GM19238 (cell line): ENCODE measurements around the gene ZFY.
"Not testable (repeated sequence)": the region's sequence is repeated elsewhere in the genome, so short reads cannot be mapped to it uniquely, and the experiment has no call there.

Experiments used
- DNase-seq: peaks from one replicate; pipeline ENCODE4 v3.0.0; 2011; ENCODE audit warnings: low spot score; ENCODE audit not compliant: insufficient read length

Gene ZFY

DNA sequence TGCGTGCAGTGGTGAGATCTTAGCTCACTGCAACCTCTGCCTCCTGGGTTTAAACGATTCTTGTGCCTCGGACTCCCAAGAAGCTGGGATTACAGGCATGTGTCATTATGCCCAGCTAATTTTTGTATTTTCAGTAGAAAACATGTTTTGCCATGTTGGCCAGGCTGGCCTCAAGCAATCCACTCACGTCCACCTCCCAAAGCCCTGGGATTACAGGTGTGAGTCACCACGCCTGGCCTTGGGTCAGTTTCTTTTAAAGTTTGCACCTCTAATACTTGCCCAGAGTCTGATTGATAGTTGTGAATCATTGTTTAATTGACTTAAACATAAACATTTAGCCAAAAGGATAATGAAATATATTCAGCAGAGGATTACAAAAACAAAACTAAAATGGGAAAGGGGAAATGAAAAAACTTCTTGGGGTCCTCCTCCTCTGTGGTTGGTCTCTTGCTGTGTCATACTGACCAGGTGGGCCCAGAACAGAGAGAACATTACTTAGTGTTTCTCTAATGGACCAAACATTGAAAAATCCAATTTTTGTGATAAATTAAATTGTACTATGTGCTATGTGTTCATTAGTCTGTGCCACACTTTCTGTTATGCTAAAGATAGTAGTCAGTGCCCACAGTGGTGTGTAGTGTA lies 38.0 kb downstream of the ZFY start:
- no peak for DNase-seq

DNA sequence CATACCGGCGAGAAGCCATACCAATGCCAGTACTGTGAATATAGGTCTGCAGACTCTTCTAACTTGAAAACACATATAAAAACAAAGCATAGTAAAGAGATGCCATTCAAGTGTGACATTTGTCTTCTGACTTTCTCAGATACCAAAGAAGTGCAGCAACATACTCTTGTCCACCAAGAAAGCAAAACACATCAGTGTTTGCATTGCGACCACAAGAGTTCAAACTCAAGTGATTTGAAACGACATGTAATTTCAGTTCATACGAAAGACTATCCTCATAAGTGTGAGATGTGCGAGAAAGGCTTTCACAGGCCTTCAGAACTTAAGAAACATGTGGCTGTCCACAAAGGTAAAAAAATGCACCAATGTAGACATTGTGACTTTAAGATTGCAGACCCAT lies 44.1 kb downstream of the ZFY start:
- DNase-seq = no peak

DNA sequence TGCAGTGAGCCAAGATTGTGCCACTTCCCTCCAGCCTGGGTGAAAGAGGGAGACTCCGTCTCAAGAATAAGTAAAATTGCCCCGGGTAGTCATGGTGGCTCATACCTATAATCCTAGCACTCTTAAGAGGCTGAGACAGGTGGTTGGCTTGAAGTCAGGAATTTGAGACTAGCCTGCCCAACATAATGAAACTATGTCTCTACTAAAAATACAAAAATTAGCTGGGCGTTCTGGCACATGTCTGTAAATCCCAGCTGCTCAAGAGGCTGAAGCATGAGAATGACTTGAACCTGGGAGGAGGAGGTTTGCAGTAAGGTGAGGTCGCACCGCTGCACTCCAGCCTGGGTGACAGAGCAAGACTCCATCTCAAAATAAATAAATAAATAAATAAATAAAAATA lies 49.3 kb downstream of the ZFY start:
- DNase-seq = no peak

DNA sequence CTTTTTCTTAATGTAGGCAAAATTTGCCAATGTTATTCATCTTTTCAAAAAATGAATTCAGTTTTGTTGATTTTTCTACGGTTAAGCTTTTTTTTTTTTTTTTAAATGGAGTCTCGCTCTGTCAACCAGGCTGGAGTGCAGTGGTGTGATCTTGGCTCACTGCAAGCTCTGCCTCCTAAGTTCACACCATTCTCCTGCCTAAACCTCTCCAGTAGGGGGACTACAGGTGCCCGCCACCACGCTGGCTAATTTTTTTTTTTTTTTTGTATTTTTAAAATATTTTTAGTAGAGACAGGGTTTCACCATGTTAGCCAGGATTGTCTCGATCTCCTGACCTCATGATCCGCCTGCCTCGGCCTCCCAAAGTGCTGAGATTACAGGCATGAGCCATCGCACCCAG lies 52.0 kb downstream of the ZFY start:
- not testable (repeated sequence) for DNase-seq

DNA sequence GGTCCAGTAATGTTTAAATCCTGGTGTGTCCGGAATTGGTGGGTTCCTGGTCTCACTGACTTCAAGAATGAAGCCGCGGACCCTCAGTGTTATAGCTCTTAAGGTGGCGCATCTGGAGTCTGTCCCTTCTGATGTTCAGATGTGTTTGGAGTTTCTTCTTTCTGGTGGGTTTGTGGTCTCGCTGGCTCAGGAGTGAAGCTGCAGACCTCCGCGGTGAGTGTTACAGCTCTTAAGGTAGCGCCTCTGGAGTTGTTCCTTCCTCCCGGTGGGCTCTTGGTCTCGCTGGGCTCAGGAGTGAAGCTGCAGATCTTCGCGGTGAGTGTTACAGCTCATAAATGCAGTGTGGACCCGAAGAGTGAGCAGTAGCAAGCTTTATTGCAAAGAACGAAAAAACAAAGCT lies 62.2 kb downstream of the ZFY start:
- DNase-seq = not testable (repeated sequence)

DNA sequence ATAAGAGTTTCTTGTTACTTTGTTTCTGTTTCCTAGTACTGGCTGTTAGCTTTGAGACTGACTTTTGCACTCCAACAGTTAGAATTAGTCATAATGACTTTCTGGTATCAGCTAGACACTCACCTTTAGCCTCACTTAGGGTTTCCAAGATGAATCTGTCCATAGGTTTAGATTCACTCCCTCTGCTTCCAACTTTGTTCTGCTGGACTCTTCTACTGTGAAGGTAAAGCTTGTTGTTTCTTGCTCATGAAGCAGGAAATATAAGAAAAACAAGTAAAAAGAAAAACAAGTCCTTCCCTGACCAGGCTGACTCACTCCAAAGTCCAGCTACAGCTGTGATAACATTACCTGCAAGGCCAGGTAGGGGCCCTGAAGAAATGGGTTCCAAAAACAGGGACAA lies 67.0 kb downstream of the ZFY start:
- no peak for DNase-seq

DNA sequence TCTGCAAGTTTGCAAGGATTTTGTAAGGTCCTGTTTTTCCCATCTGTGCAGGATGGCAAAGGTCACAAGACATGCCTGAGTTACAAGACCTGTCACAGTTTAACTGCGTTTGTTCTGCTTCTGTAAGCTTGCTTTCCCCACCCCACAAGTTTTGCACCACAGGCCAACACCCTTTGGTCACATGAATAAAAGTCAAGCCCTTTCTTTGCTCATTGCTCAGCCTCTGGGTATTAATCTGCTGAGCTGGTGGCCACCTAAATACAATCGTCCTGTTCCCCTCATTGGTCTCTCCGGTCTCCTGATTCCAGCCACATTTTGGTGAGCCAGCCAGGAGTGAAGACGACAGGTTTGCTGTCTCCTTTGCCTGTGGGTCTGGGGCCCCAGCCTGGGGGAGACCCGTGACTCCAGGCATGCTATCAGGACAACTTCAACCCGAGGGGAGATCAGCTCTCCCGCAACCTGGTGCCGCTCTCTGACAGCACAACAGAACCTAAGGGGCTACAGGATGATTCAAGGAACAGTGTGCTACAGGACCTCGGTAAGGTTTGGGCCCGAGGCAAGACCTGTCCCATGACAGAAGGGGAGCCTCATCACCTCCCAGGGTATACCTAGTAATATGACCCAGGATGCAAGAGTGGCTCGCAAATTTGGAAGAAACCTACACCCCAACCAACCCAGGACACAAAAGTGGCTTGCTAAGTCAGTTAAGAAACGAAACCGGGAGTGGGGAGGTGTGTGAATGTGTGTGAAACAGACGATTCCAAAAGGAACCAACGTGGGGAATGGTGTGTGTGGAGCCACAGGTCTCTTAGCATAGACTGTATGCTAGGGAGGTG lies 67.7 kb downstream of the ZFY start:
- DNase-seq = no peak

DNA sequence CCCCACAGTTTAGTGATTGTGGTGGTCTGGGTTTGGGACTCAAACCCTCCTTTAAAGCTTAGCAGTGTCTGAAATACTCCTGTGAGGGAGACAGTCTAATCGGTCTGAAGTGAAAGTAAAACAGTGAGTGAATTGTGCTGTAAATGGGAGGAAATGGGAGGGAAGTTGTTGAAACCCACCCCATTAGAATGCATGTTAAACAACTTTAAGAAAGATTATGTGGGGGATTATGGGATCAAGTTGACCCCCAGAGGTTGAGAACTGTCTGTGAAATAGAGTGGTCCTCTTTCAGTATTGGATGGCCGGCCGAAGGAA lies 68.3 kb downstream of the ZFY start:
- DNase-seq = no peak

DNA sequence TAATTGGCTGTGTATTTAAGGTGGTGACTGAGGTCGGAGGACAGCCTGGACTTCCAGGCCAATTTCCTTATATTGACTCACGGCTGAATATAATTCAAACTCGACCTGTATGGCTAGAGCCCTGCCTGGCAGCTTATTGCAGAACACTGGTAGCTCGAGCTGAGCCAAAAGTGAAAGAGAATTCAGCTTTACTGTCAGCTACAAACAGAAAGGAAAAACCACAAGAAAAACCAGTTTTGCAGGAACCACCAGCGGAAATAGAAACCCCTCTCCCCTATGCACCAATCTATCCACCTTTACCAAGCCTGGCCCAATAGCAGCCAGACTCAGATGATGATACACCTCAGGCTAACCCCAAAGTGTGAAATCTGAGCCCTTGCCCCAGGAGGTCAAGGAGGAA lies 68.7 kb downstream of the ZFY start:
- DNase-seq = no peak

DNA sequence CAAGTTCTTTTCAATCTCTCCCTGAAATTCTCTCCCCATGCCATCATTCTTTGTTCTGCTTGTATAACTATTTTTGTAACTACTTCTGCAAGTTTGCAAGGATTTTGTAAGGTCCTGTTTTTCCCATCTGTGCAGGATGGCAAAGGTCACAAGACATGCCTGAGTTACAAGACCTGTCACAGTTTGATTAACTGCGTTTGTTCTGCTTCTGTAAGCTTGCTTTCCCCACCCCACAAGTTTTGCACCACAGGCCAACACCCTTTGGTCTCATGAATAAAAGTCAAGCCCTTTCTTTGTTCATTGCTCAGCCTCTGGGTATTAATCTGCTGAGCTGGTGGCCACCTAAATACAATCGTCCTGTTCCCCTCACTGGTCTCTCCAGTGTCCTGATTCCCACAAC lies 70.8 kb downstream of the ZFY start:
- DNase-seq = not testable (repeated sequence)

DNA sequence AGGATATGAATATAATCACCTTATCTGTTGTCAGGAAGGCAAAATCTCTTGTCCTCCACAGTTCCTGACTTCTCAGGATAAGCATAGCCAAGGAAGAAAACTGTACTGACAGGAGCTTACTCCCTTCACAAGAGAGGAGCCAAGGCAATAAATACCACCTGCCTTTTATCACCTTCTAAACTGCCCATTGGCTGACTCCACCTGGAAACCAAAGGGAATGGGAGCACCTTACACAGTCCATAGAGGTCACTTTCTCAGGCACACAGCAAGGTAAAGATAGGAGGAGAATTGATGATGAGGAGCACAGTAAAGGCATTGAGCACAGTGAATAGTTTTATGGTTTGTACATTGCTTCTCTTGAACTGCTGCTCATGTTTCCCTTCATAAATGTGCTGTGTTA lies 72.8 kb downstream of the ZFY start:
- DNase-seq = no peak

DNA sequence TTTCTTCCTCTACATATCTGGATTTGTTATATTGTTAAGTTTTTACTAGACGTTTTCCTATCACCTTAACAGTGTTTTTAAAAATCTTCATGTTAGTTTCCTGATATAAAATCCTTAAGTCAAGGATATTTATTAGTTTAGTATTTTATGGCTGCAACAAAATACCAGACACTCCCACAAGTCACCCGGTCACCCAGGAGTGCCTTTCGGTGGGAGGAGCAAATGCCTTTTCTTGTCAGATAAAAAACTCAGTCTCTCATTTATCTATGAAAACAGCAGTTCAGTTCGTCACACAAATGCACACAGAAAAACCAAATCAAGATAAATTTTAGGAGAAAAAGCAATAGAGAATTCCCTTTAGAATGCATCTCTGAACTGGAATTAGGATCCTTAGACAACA lies 77.0 kb downstream of the ZFY start:
- no peak for DNase-seq

DNA sequence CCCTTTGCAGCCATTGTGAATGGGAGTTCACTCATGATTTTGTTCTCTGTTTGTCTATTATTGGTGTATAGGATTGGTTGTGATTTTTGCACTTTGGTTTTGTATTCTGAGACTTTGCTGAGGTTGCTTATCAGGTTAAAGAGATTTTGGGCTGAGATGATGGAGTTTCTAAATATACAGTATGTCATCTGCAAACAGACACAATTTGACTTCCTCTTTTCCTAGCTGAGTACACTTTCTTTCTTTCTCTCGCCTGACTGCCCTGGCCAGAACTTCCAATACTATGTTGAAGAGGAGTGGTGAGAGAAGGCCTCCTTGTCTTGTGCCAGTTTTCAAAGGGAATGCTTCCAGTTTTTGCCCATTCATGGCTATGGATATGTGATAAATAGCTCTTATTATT lies 81.4 kb downstream of the ZFY start:
- DNase-seq = no peak

DNA sequence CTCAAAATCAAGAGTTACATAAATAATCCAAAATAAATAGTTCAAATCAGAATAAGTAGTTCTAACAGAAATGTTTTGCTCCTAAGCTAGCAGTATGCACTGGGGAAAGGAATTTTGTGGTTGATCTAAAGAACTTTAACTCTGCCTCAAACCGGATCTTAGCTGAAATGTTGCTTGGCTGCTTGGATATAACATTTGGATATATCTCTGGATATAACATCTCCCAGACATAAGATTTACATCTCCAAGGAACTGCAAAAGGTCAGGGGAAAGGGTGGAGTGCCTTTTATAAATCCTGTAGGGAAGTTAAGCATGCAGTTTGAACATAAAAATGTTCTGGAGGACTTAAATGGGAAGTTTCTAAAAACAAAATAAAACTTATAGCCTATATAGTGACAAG lies 83.4 kb downstream of the ZFY start:
- no peak for DNase-seq

DNA sequence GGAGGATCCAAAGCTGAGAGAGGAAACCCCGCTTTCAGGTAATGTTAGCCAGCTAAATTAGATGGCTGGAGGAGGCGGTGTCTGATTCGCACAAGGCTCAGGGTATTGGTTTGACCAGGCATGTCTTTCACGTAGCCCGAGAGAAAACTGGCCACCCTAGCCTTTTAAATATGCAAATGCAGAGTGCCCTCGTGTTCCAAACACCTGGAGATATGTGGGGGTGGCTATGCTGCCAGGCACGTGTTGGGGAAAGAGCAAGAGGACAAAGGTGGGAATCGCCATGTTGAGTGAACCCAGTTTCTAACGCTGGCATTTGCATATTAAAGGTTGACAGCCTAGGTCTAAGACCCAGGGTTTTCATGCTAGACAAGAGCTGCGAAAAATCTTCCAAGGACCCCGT lies 84.4 kb downstream of the ZFY start:
- DNase-seq = no peak

DNA sequence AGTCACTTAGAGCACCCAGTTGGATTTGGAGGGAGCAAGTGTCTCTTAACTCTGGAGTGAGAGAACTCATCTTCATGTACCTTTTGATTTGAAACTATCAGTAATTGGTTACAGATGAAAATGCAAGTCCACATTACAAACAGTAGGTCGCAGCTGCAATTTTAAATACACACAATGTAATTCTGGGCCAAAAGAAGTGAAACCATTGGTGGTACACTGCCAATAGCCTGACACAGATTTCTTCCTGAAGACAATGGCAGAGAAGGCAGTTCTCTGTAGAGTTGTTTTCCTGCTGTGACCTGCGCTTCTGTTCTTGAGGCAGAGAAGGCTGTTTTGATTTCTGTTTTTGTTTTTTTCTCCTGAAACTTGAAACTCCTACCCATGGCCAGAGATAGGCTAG lies 86.0 kb downstream of the ZFY start:
- no peak for DNase-seq

DNA sequence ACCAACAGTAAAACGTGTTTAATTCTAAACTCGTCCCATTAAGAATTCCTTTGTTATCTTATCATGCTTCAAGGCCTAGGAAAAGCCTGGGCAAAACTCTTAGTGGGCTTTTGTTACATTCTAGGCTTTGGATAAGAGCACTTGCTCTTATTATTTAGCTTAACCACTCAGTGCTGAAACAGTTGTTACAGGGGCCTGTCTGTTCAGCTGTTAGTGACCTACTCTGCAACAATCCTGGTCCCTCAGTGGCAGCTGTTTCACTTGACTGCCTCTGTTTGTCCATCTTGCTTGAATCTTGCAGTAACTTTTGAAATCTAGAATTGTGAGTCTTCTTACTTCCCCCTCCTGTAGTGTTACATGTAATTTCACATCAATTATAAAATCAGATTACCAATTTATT lies 88.4 kb downstream of the ZFY start:
- DNase-seq = no peak

DNA sequence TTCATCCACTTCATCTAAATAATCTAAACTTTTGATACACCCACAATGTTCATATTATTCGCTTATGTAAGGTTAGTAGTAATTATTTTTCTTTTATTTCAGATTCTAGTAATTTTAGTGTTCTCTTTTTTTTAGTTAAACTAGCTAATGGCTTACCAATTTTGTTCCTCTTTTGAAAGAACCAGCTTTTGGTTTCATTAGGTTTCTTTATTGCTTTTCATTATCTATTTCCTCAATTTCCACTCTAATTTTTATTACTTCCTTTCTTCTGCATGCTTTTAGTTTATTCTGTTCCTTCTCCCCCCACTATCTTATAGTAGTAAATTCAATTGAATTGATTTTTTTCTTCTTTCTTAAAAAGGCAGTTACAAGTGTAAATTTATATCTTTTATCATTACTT lies 90.2 kb downstream of the ZFY start:
- no peak for DNase-seq
